ENCODE results near the gene MTA1.

DNA sequence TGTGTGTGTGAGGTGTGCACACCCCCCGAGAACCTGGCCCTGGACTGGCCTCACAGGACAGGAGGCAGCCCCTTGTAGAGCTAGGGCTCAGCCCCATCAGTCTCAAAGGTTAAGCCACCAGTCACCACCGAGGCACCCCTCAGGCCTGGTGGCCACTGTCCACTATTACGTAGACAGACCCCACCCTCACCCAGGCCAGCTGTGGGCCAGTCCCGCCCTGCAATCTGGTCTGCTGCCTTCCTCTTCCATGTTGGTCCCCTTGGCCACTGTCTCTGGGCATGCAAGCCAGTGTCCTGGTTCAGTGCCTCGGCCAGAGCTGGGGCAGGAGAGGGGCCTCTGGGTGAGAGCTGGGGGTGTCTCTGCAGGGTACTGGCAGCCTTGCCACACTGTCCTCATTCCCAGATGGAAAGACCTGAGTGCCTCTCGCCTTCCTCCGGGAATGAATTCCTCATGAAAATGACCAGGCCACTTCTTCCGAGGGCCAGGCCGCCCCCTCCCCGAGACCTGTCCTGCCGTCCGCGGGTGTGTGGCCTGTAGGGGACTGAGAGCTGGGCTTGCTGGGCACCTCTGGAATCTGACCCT lies 22.2 kb upstream of the MTA1 start:
- TF ChIP-seq, protein P1, sequence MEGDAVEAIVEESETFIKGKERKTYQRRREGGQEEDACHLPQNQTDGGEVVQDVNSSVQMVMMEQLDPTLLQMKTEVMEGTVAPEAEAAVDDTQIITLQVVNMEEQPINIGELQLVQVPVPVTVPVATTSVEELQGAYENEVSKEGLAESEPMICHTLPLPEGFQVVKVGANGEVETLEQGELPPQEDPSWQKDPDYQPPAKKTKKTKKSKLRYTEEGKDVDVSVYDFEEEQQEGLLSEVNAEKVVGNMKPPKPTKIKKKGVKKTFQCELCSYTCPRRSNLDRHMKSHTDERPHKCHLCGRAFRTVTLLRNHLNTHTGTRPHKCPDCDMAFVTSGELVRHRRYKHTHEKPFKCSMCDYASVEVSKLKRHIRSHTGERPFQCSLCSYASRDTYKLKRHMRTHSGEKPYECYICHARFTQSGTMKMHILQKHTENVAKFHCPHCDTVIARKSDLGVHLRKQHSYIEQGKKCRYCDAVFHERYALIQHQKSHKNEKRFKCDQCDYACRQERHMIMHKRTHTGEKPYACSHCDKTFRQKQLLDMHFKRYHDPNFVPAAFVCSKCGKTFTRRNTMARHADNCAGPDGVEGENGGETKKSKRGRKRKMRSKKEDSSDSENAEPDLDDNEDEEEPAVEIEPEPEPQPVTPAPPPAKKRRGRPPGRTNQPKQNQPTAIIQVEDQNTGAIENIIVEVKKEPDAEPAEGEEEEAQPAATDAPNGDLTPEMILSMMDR (conservative IDR thresholded peaks at IDR 0.05; ENCODE audit: low read depth, low read length) = no peak
- no peak for TF ChIP-seq EZH2 (IDR thresholded peaks at IDR 0.05; ENCODE audit: borderline replicate concordance, low read depth, low read length, poor library complexity, severe bottlenecking)
